NB4 (cell line): Measurements from ENCODE around the gene OR4D1.

ENCODE experiments used
- DNase-seq: peaks from one replicate; pipeline ENCODE4 v3.0.0; 2010; ENCODE audit warnings: low read depth
- H3K4me3 ChIP-seq: one replicate; pipeline ENCODE4 v1.5.1; 2011; ENCODE audit warnings: mild to moderate bottlenecking, low read depth, low read length, moderate library complexity
- CTCF ChIP-seq: IDR thresholded peaks from one replicate; pipeline ENCODE4 v1.5.1; 2012; ENCODE audit warnings: low read depth, low read length
- MYC ChIP-seq: IDR thresholded peaks from 2 replicates; pipeline ENCODE4 v1.6.1; 2011; ENCODE audit warnings: low read depth, low read length
- POLR2A ChIP-seq: IDR thresholded peaks from 2 replicates; pipeline ENCODE4 v1.6.1; 2011; ENCODE audit warnings: mild to moderate bottlenecking; ENCODE audit not compliant: insufficient read length; ENCODE audit errors: extremely low read depth
- TF ChIP-seq, protein P1 (sequence below): IDR thresholded peaks from 2 replicates; pipeline ENCODE4 v1.6.1; 2011; ENCODE audit warnings: low read depth, low read length

The OR4D1 gene

DNA sequence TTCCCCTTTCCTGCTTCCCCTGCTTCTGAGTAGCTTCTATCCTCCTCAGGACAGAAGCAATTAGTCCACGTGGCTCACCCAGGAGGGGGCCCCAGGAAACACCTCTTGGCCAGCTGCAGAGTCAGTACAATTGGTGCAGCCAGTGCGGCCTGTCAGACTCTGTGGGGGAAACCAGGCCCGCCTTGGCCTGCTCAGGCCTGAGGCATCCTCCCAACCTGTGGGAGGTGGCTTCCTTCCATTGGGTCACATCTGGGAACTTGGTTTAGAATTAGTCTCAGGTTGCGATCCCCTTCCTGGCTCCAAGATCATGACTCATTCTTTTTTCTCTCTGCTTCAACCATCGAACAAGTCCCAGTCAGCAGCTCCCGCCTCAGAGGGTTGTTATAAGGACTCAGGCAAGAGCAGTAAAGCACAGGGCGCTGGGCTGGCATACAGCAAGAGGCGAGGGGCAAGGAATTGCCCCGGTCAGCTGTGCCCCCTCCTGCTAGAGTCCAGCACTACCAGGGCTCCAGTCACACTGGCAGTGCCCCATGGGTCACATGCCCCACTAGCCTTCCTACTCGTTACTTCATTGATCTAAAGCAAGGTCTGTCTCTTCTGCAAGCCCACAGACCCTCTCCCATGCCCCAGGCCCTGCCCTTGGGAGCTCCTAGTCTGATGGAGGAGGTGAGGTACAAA is 36.3 kb downstream of the OR4D1 start:
- DNase-seq, result peak; percentile 79
- no peak for TF ChIP-seq CTCF
- TF ChIP-seq, protein P1, sequence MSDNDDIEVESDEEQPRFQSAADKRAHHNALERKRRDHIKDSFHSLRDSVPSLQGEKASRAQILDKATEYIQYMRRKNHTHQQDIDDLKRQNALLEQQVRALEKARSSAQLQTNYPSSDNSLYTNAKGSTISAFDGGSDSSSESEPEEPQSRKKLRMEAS, result peak; percentile 92
- no peak for TF ChIP-seq POLR2A
- peak; percentile 52; the same call in 1 of the 2 replicates for TF ChIP-seq MYC
- H3K4me3 ChIP-seq, result no peak overlapping the region

DNA sequence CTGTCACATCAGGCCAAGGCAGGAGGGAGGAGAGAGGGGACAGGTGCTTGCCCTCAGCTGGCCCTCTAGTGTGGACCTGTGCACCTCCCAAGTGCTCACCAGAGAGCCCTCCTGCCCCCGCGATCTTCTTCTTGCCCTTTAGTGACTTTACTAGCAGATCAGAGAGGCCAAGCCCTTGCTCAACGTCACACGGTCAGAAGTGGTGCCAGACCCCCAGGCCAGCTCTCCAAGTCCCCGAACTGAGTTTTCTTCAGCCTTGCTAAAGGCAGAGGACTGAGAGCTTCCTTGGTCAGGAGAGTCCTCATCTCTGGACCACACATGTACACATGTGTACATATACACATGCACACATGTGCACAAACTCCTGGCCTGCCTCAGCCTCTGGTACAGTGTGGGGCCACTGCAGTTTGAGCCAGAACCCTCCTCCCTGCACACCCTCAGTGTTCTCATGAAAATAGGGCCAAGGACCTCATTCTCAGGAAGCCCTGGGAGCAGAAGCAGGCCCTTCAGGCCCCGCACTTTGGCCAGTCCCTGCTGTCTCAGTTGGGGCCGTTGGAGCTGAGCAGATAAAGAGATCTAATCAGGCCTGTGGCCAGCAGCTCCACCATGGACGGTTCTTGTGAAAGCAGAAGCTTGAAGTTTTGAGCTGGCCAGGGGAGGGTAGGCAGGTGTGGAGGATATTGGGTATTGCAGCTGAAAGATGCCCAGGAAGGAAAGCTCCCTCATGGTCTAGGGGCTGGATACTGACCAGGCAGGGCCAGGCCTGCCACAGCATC is 37.0 kb downstream of the OR4D1 start:
- DNase-seq, result peak; percentile 60
- TF ChIP-seq CTCF (no peak), POLR2A (no peak), MYC (no peak)
- TF ChIP-seq, protein P1, result peak; percentile 9; the same call in 1 of the 2 replicates
- no peak overlapping the region for H3K4me3 ChIP-seq

DNA sequence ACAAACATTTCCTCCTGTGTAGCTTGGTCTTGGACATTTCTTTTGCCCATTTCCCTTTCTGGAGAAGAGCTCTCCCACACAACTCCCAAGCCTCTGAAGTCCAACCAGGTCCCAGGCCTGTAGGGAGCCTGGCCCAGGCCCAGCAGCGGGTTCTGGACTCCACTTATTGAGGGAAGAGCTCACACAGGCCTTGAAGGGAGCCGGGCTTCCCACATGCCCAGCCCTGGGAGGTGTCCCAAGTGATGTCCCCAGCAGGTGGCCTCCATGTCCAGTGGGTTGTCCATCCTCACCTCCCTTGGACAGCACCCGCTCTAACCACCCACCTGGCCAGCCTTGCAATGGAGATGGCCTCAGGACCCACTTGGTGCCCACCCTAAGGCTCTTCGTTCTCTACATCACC is 38.4 kb downstream of the OR4D1 start:
- no peak for DNase-seq
- TF ChIP-seq POLR2A, result no peak
- TF ChIP-seq, protein P1, result no peak
- TF ChIP-seq CTCF, result no peak
- TF ChIP-seq MYC, result no peak
- H3K4me3 ChIP-seq, result no peak overlapping the region

- DNase-seq, result no peak
- H3K4me3 ChIP-seq, result no peak overlapping the region
- no peak for TF ChIP-seq CTCF
- TF ChIP-seq POLR2A, result no peak
- TF ChIP-seq, protein P1, result no peak
Observed at GRCh38 chr17:58187063-58187462, 38.9 kb downstream of the OR4D1 start.

- TF ChIP-seq MYC (no peak), POLR2A (no peak), CTCF (no peak)
- TF ChIP-seq, protein P1, result no peak
- no peak for DNase-seq
- H3K4me3 ChIP-seq, result no peak overlapping the region
Observed at GRCh38 chr17:58187675-58188074, 39.5 kb downstream of the OR4D1 start.
